ENCODE results near the gene N4BP2L2.
A peak's percentile ranks its signal among the peaks of the same experiment; 100 is the strongest.

DNA sequence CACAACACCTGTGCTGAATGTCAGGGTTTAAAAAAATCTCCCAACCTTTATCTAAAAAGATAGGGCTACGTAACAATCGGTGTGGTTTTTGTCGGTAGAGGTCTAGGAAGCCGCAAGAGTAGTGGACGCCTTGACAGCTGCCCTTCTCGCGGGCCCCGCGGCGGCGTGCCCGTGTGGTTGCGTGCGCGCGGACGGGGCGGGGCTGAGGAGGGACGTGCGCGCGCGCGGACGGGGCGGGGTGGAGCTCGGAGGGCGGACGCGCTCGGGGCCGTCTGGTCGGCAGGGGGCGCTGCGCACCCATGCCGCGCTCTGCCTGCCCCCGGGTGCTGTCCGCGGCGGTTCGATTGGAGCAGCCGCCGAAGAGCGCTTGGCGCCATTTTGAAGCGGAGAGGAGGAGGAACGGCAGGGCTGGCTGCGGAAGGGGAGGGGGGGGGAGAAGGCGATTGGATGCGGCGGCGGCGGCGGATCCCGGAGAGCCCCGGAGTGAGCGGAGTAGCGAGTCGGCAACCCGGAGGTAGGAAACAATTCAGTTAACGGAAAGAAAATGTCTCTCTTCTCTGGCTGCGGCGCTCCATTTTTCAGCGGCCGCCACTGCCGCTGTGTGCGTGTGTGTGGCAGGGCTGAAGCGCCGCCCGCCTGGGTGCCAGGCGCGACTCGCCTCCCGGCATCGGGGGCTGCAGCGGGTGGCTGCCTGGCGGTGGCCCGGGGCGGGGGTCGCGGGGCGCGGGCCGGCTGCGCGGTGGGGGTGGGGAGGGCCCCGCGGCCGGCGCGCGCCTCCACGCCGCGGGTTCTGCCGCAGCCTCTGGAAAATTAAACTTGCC, 47.7 kb upstream of the N4BP2L2 start, which contains the start of gene PDS5B:
- TF ChIP-seq, protein P1, sequence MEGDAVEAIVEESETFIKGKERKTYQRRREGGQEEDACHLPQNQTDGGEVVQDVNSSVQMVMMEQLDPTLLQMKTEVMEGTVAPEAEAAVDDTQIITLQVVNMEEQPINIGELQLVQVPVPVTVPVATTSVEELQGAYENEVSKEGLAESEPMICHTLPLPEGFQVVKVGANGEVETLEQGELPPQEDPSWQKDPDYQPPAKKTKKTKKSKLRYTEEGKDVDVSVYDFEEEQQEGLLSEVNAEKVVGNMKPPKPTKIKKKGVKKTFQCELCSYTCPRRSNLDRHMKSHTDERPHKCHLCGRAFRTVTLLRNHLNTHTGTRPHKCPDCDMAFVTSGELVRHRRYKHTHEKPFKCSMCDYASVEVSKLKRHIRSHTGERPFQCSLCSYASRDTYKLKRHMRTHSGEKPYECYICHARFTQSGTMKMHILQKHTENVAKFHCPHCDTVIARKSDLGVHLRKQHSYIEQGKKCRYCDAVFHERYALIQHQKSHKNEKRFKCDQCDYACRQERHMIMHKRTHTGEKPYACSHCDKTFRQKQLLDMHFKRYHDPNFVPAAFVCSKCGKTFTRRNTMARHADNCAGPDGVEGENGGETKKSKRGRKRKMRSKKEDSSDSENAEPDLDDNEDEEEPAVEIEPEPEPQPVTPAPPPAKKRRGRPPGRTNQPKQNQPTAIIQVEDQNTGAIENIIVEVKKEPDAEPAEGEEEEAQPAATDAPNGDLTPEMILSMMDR (optimal IDR thresholded peaks at IDR 0.05 in 1 of 3, IDR thresholded peaks at IDR 0.05 in 1 of 3, conservative IDR thresholded peaks at IDR 0.05 in 1 of 3; ENCODE audit: extremely low read depth in 1 of 3, insufficient read depth in 2 of 3, low read length in 3 of 3): peak in 2 of 3 experiments; percentile 76 to 98
- TF ChIP-seq EZH2 (IDR thresholded peaks at IDR 0.05; ENCODE audit: low read length): no peak

Measured in keratinocyte (primary cell).